Keratinocyte (primary cell): ENCODE measurements around the gene NOP14.

Experiments
- EZH2 ChIP-seq: IDR thresholded peaks from one replicate; pipeline ENCODE4 v1.6.1; 2012; ENCODE audit warnings: inconsistent platforms, mild to moderate bottlenecking, low read length, moderate library complexity
- TF ChIP-seq, protein P1 (sequence below), 3 experiments: IDR thresholded peaks in 1 of 3; conservative IDR thresholded peaks in 1 of 3; optimal IDR thresholded peaks in 1 of 3; 2 replicates in 2 of 3; 3 replicates in 1 of 3; pipeline versions ENCODE3 to v1.5.1; 2011; ENCODE audit warnings: low read length in 3 of 3, mild to moderate bottlenecking in 3 of 3, moderate library complexity in 2 of 3, control low read depth in 1 of 3, inconsistent platforms in 1 of 3; ENCODE audit not compliant: insufficient read depth in 2 of 3; ENCODE audit errors: extremely low read depth in 1 of 3

DNA sequence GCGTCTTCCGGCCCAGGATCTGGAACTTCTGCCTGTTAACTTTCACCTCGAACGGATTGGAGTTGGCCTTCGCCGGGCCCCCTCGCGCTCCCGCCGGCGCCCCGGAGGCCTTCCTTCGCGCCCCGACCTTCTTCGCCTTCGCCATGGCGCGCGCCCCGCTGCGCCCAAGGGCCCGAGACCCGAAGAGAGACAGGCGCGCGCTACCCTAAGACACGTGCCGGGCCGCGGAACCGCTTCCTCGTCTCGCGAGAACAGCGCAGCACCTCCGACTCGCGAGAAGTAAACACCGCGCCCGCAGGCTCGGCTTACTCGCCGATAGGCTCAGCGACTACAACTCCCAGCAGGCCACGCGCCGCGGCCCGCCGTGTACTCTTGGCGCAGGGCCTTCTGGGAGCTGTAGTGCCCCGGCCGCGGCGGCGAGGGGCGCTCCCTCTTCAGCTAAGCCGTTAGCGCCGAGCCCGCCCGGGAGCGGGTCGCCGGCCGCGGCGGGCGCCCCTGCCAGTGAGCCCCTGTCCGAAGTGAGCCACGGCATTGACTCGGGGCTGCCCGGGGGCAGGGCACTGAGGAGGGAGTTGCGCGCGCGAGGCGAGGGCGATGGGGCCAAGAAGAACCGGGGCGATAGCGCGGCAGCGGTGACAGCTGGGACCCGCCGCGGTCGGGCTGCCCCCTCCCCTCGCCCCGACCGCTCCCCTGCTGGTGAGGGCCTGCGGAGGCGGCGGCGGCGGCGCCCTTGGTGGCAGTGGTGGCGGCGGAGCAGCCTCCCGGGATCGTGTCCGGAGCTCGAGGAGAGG lies at the start of gene NOP14, which contains the start of gene GRK4:
- TF ChIP-seq, protein P1, sequence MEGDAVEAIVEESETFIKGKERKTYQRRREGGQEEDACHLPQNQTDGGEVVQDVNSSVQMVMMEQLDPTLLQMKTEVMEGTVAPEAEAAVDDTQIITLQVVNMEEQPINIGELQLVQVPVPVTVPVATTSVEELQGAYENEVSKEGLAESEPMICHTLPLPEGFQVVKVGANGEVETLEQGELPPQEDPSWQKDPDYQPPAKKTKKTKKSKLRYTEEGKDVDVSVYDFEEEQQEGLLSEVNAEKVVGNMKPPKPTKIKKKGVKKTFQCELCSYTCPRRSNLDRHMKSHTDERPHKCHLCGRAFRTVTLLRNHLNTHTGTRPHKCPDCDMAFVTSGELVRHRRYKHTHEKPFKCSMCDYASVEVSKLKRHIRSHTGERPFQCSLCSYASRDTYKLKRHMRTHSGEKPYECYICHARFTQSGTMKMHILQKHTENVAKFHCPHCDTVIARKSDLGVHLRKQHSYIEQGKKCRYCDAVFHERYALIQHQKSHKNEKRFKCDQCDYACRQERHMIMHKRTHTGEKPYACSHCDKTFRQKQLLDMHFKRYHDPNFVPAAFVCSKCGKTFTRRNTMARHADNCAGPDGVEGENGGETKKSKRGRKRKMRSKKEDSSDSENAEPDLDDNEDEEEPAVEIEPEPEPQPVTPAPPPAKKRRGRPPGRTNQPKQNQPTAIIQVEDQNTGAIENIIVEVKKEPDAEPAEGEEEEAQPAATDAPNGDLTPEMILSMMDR (optimal IDR thresholded peaks at IDR 0.05 in 1 of 3, IDR thresholded peaks at IDR 0.05 in 1 of 3, conservative IDR thresholded peaks at IDR 0.05 in 1 of 3; ENCODE audit: extremely low read depth in 1 of 3, insufficient read depth in 2 of 3, low read length in 3 of 3), result peak in 2 of 3 experiments; percentile 35 to 53
- TF ChIP-seq EZH2, result no peak
